Epithelial cell of esophagus (primary cell): ENCODE measurements around the gene CKB.
"Not testable (repeated sequence)": the region's sequence is repeated elsewhere in the genome, so short reads cannot be mapped to it uniquely, and the experiment has no call there.

Source experiments
- DNase-seq: peaks from one replicate; pipeline ENCODE4 v3.0.0; 2010; ENCODE audit warnings: low read depth
- H3K4me3 ChIP-seq: 2 replicates; pipeline ENCODE4 v1.5.1; 2011; ENCODE audit warnings: mild to moderate bottlenecking, low read length, control low read depth
- TF ChIP-seq, protein P1 (sequence below): IDR thresholded peaks from 2 replicates; pipeline ENCODE4 v1.5.1; 2011; ENCODE audit warnings: low read depth, mild to moderate bottlenecking, low read length, control low read depth, inconsistent platforms; ENCODE audit not compliant: insufficient read depth; ENCODE audit errors: missing control alignments

CKB gene

DNA sequence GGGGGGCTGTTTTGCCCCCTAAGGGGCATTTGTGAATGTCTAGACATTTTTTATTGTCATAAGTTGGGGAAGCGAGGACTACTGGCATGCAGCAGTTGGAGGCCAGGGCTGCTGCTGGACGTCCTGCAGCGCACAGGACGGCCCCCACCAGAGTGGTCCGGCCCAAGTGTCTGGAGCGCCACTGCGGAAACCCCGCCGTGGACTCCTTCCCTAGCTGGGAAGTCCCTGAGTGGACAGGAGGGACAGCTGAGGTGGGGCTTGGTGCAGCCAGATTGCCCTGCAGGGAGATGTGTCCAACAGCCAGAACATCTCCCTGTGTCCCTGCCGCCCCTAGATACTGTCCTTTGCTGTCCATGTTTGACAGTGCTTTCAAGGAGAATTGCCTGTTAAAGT lies 5.5 kb downstream of the CKB start:
- TF ChIP-seq, protein P1, sequence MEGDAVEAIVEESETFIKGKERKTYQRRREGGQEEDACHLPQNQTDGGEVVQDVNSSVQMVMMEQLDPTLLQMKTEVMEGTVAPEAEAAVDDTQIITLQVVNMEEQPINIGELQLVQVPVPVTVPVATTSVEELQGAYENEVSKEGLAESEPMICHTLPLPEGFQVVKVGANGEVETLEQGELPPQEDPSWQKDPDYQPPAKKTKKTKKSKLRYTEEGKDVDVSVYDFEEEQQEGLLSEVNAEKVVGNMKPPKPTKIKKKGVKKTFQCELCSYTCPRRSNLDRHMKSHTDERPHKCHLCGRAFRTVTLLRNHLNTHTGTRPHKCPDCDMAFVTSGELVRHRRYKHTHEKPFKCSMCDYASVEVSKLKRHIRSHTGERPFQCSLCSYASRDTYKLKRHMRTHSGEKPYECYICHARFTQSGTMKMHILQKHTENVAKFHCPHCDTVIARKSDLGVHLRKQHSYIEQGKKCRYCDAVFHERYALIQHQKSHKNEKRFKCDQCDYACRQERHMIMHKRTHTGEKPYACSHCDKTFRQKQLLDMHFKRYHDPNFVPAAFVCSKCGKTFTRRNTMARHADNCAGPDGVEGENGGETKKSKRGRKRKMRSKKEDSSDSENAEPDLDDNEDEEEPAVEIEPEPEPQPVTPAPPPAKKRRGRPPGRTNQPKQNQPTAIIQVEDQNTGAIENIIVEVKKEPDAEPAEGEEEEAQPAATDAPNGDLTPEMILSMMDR = no peak
- no peak overlapping the region for H3K4me3 ChIP-seq
- DNase-seq = no peak

DNA sequence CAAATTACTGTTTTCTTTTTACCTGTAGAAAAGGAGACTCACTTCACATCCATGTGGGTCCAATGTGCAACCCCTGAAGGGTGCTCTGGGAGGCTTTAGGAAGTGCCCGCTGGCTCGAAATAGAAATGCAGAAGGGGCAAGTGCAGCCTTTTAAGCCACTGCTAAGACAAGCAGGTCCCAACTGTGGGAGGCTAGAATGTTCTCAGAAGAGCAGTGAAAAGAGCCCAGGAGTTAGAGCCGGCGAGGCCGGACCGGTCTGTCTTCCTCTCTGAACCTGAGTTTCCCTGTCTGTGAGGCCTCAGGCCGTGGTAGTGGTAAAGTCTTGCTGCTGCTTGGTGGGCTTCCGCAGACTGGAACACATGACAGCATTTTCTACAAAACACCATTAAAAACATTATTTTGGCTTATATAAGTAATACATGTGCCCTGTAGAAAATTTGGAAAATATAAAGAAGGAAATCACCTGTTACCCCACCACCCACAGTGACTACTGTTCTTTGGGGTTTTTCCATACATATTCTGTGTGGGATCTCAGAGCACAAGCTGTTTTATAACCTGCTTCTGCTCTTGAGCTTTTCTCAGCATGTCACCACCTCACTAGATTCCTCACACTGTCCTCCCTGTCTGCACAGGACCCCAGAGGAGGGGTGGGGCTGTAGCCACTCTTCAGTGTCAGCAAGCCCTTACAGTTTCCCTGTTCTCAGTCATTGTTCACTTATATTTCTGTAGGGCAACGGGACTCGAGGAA lies 6.0 kb downstream of the CKB start:
- H3K4me3 ChIP-seq = no peak overlapping the region
- no peak for DNase-seq
- TF ChIP-seq, protein P1 = no peak

- TF ChIP-seq, protein P1 = no peak
- H3K4me3 ChIP-seq = no peak overlapping the region
- no peak for DNase-seq
Measured at GRCh38 chr14:103514596-103515421, 7.8 kb downstream of the CKB start.

- TF ChIP-seq, protein P1 = no peak
- peak; percentile 99 for DNase-seq
Measured at GRCh38 chr14:103512701-103513611, 9.7 kb downstream of the CKB start.

GRCh38 chr14:103512180-103512579 lies 10.4 kb downstream of the CKB start:
- H3K4me3 ChIP-seq = not testable (repeated sequence)

More at GRCh38 chr14:103512701-103513611, 9.7 kb downstream of the CKB start:
- H3K4me3 ChIP-seq = no peak overlapping the region

GRCh38 chr14:103510724-103511693 lies 11.6 kb downstream of the CKB start:
- no peak for DNase-seq
- TF ChIP-seq, protein P1 = peak; percentile 26
- H3K4me3 ChIP-seq = no peak overlapping the region

More at GRCh38 chr14:103512180-103512579, 10.4 kb downstream of the CKB start:
- DNase-seq = not testable (repeated sequence)
